HepG2 (cell line): ENCODE data around the gene RAD9A.

Source experiments
- MAX ChIP-seq: IDR thresholded peaks from 2 replicates; pipeline ENCODE4 v1.6.1; 2012; ENCODE audit warnings: inconsistent platforms
- PITX1 ChIP-seq: sonication (generic); formaldehyde crosslinking; IDR thresholded peaks from 2 replicates; pipeline ENCODE4 v1.5.1; 2020; ENCODE audit warnings: mild to moderate bottlenecking, missing genetic modification reagents
- POLR2A ChIP-seq, 2 experiments: IDR thresholded peaks; 2 replicates each; pipeline ENCODE4 v1.6.1; 2011; ENCODE audit warnings: low read depth in 2 of 2, low read length in 2 of 2, mild to moderate bottlenecking in 1 of 2, moderate library complexity in 1 of 2; ENCODE audit not compliant: insufficient read depth in 1 of 2
- TAF1 ChIP-seq: sonication (generic); formaldehyde crosslinking; IDR thresholded peaks from 2 replicates; pipeline ENCODE4 v1.4.0; 2020; ENCODE audit warnings: missing genetic modification reagents
- TF ChIP-seq, protein P1 (sequence below): sonication (generic); formaldehyde crosslinking; IDR thresholded peaks from 2 replicates; pipeline ENCODE4 v1.8.0; 2022; ENCODE audit warnings: mild to moderate bottlenecking, missing genetic modification reagents; ENCODE audit not compliant: insufficient replicate concordance
- TF ChIP-seq, protein P2 (sequence below): sonication (generic); formaldehyde crosslinking; IDR thresholded peaks from 2 replicates; pipeline ENCODE4 v1.8.1; 2023; ENCODE audit warnings: mild to moderate bottlenecking, inconsistent platforms, moderate library complexity, missing genetic modification reagents, borderline replicate concordance

DNA sequence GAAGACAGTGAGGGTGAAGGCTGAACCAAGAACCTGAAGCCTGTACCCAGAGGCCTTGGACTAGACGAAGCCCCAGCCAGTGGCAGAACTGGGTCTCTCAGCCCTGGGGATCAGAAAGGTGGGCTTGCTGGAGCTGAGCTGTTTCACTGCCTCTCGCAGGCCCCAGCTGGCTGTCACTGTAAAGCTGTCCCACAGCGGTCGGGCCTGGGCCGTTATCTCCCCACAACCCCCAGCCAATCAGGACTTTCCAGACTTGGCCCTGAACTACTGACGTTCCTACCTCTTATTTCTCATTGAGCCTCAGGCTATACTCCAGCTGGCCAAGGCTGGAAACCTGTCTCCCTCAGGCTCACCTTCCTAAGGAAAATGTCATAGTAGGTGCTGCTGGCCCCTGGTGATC lies 5.8 kb downstream of the RAD9A start:
- TF ChIP-seq, protein P1, sequence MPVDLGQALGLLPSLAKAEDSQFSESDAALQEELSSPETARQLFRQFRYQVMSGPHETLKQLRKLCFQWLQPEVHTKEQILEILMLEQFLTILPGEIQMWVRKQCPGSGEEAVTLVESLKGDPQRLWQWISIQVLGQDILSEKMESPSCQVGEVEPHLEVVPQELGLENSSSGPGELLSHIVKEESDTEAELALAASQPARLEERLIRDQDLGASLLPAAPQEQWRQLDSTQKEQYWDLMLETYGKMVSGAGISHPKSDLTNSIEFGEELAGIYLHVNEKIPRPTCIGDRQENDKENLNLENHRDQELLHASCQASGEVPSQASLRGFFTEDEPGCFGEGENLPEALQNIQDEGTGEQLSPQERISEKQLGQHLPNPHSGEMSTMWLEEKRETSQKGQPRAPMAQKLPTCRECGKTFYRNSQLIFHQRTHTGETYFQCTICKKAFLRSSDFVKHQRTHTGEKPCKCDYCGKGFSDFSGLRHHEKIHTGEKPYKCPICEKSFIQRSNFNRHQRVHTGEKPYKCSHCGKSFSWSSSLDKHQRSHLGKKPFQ (CRISPR knock-in tag), result no peak
- no peak for TF ChIP-seq POLR2A (IDR thresholded peaks at IDR 0.05; ENCODE audit: insufficient read depth in 1 of 2, low read depth in 2 of 2, low read length in 2 of 2)
- TF ChIP-seq, protein P2, sequence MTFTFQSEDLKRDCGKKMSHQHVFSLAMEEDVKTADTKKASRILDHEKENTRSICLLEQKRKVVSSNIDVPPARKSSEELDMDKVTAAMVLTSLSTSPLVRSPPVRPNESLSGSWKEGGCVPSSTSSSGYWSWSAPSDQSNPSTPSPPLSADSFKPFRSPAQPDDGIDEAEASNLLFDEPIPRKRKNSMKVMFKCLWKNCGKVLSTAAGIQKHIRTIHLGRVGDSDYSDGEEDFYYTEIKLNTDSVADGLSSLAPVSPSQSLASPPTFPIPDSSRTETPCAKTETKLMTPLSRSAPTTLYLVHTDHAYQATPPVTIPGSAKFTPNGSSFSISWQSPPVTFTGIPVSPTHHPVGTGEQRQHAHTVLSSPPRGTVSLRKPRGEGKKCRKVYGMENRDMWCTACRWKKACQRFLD (CRISPR knock-in tag), result no peak
- TF ChIP-seq MAX, result no peak
- TF ChIP-seq PITX1, result no peak
- no peak for TF ChIP-seq TAF1 (CRISPR knock-in tag)
